GM21367 (cell line): Measurements from ENCODE around the gene FSTL3.
A peak's percentile ranks its signal among the peaks of the same experiment; 100 is the strongest.
"Not testable (repeated sequence)": the region's sequence is repeated elsewhere in the genome, so short reads cannot be mapped to it uniquely, and the experiment has no call there.

ENCODE experiments used
- ATAC-seq: cut with Tn5 transposase; IDR thresholded peaks from one replicate; pipeline ENCODE4 v1.9.1; 2021; ENCODE audit not compliant: unreplicated experiment

Gene FSTL3

GRCh38 chr19:676339-677105 is at the start of gene FSTL3:
Gene FSTL3, plus strand, starts transcription at chr19:676392. Its CDS starts 32 bp downstream, at chr19:676424.
- no peak for ATAC-seq

GRCh38 chr19:626566-626965 is 49.6 kb upstream of the FSTL3 start:
- not testable (repeated sequence) for ATAC-seq

- ATAC-seq, result no peak
Observed at GRCh38 chr19:628168-628567, 48.0 kb upstream of the FSTL3 start.

- ATAC-seq, result not testable (repeated sequence)
Observed at GRCh38 chr19:629515-629914, 46.7 kb upstream of the FSTL3 start.

GRCh38 chr19:629961-630714 is 46.1 kb upstream of the FSTL3 start:
- ATAC-seq, result no peak

GRCh38 chr19:632579-633067 is 43.6 kb upstream of the FSTL3 start:
- peak; percentile 15 for ATAC-seq

GRCh38 chr19:633068-633785 is 43.0 kb upstream of the FSTL3 start, which contains the start of gene POLRMT:
Gene POLRMT, minus strand, starts transcription at chr19:633537. Its CDS starts 25 bp downstream, at chr19:633512.
- peak; percentile 79 for ATAC-seq

GRCh38 chr19:633786-634639 is 42.2 kb upstream of the FSTL3 start:
- no peak for ATAC-seq

GRCh38 chr19:634975-635652 is 41.1 kb upstream of the FSTL3 start:
- ATAC-seq, result no peak

- ATAC-seq, result no peak
Observed at GRCh38 chr19:638906-639252, 37.3 kb upstream of the FSTL3 start.

GRCh38 chr19:639253-640160 is 36.7 kb upstream of the FSTL3 start, which contains the start of gene FGF22:
Gene FGF22, plus strand, starts transcription at chr19:639879. Its CDS starts 47 bp downstream, at chr19:639926.
- peak; percentile 47 for ATAC-seq

GRCh38 chr19:640161-640558 is 36.0 kb upstream of the FSTL3 start:
- ATAC-seq, result no peak

- ATAC-seq, result no peak
Observed at GRCh38 chr19:640606-641189, 35.5 kb upstream of the FSTL3 start.

GRCh38 chr19:641702-642101 is 34.5 kb upstream of the FSTL3 start:
- no peak for ATAC-seq

GRCh38 chr19:642767-643727 is 33.1 kb upstream of the FSTL3 start:
- ATAC-seq, result no peak

- ATAC-seq, result no peak
Observed at GRCh38 chr19:643736-644135, 32.5 kb upstream of the FSTL3 start.

GRCh38 chr19:644363-644762 is 31.8 kb upstream of the FSTL3 start:
- ATAC-seq, result no peak
